Astrocyte (in vitro differentiated cells and primary cell): ENCODE results near the gene PARP14. TPM values are rescaled to one million over a fixed set of nuclear protein-coding genes. Genes with fewer than 3 reads are reported as not detected.
A peak's percentile ranks its signal among the peaks of the same experiment; 100 is the strongest.
"Not testable (repeated sequence)": the region's sequence is repeated elsewhere in the genome, so short reads cannot be mapped to it uniquely, and the experiment has no call there.

Source experiments
- DNase-seq: peaks from one replicate; pipeline ENCODE4 v3.0.0-alpha.2; 2010; ENCODE audit warnings: low read depth
- FAIRE-seq: peaks from 2 replicates; lab custom pipeline; 2011; peaks lifted over from hg19 to GRCh38; lab: Jason Lieb, UNC
- H2AFZ ChIP-seq: 2 replicates; pipeline ENCODE4 v1.6.0; 2012; ENCODE audit warnings: low read depth, low read length, inconsistent platforms
- H3K27ac ChIP-seq: 2 replicates; pipeline ENCODE4 v1.5.1; 2011; ENCODE audit warnings: low read depth, low read length, inconsistent platforms
- H3K27me3 ChIP-seq: 2 replicates; pipeline ENCODE4 v1.6.0; 2011; ENCODE audit warnings: low read length, inconsistent platforms; ENCODE audit not compliant: insufficient read depth
- H3K36me3 ChIP-seq: 2 replicates; pipeline ENCODE4 v1.5.1; 2011; ENCODE audit warnings: low read length, inconsistent platforms; ENCODE audit not compliant: insufficient read depth
- H3K4me1 ChIP-seq: 2 replicates; pipeline ENCODE4 v1.5.1; 2011; ENCODE audit warnings: low read length, inconsistent platforms; ENCODE audit not compliant: insufficient read depth
- H3K4me2 ChIP-seq: 2 replicates; pipeline ENCODE4 v1.6.0; 2012; ENCODE audit warnings: low read length, inconsistent platforms
- H3K4me3 ChIP-seq: 2 replicates; pipeline ENCODE4 v1.5.1; 2011; ENCODE audit warnings: low read depth, mild to moderate bottlenecking, low read length, inconsistent platforms; ENCODE audit not compliant: insufficient read depth
- H3K79me2 ChIP-seq: 2 replicates; pipeline ENCODE4 v1.6.0; 2012; ENCODE audit warnings: mild to moderate bottlenecking, low read length, inconsistent platforms; ENCODE audit not compliant: insufficient read depth
- H3K9ac ChIP-seq: 2 replicates; pipeline ENCODE4 v1.6.0; 2012; ENCODE audit warnings: mild to moderate bottlenecking, low read length, inconsistent platforms
- H3K9me3 ChIP-seq: 2 replicates; pipeline ENCODE4 v1.5.1; 2012; ENCODE audit warnings: low read depth, mild to moderate bottlenecking, low read length, inconsistent platforms; ENCODE audit not compliant: insufficient read depth
- H4K20me1 ChIP-seq: 2 replicates; pipeline ENCODE4 v1.6.0; 2012; ENCODE audit warnings: low read length, inconsistent platforms; ENCODE audit not compliant: insufficient read depth
- H3K27ac Mint-ChIP-seq: one replicate; pipeline ENCODE4 v1.8.0; 2021; ENCODE audit warnings: mild to moderate bottlenecking, mixed read lengths; ENCODE audit not compliant: unreplicated experiment
- H3K27me3 Mint-ChIP-seq: one replicate; pipeline ENCODE4 v1.8.0; 2021; ENCODE audit warnings: low read depth, mixed read lengths; ENCODE audit not compliant: unreplicated experiment
- H3K36me3 Mint-ChIP-seq: one replicate; pipeline ENCODE4 v1.8.0; 2021; ENCODE audit warnings: low read depth, mixed read lengths; ENCODE audit not compliant: unreplicated experiment
- H3K4me1 Mint-ChIP-seq: one replicate; pipeline ENCODE4 v1.8.0; 2021; ENCODE audit warnings: low read depth, mixed read lengths; ENCODE audit not compliant: unreplicated experiment
- H3K4me3 Mint-ChIP-seq: one replicate; pipeline ENCODE4 v1.8.0; 2021; ENCODE audit warnings: mild to moderate bottlenecking, moderate library complexity, mixed read lengths; ENCODE audit not compliant: unreplicated experiment
- H3K9me3 Mint-ChIP-seq: one replicate; pipeline ENCODE4 v1.8.0; 2021; ENCODE audit warnings: mild to moderate bottlenecking, mixed read lengths; ENCODE audit not compliant: unreplicated experiment
- CTCF ChIP-seq: IDR thresholded peaks from 2 replicates; pipeline ENCODE4 v1.5.1; 2011; ENCODE audit warnings: low read depth, mild to moderate bottlenecking, inconsistent platforms, low read length, moderate library complexity; ENCODE audit not compliant: insufficient read depth
- EZH2 ChIP-seq: IDR thresholded peaks from 2 replicates; pipeline ENCODE4 v1.6.1; 2012; ENCODE audit warnings: mild to moderate bottlenecking, low read length, inconsistent platforms; ENCODE audit not compliant: insufficient read depth
- total RNA-seq: library from RNA; stranded (reverse); gene quantifications from 2 replicates; pipeline ENCODE4 v1.2.1, GENCODE V29; 2021

PARP14 gene
- total RNA-seq, 1 donor from 2014 or later, result 148 TPM

GRCh38 chr3:122681974-122682409 lies 1.4 kb downstream of the PARP14 start:
- Mint-ChIP-seq H3K27me3 (no peaks in the 10 kb centered on the region), H3K9me3 (peaks cover 3% of the 10 kb centered on the region), H3K4me1 (peaks cover 31% of the 10 kb centered on the region), H3K4me3 (peak overlapping the region; percentile 93), H3K36me3 (peaks cover 16% of the 10 kb centered on the region), H3K27ac (peak overlapping the region; percentile 68)
- DNase-seq (no peak), FAIRE-seq (no peak)
- no peaks in the 10 kb centered on the region for H3K36me3 ChIP-seq
- H3K9me3 ChIP-seq, result no peaks in the 10 kb centered on the region
- no peak for TF ChIP-seq CTCF
- TF ChIP-seq EZH2, result no peak
- H2AFZ ChIP-seq, result peak overlapping the region; percentile 71
- H3K79me2 ChIP-seq, result peaks cover 9% of the 10 kb centered on the region
- no peaks in the 10 kb centered on the region for H3K27me3 ChIP-seq
- peak overlapping the region; percentile 89 for H3K9ac ChIP-seq
- H3K4me1 ChIP-seq, result peaks cover 21% of the 10 kb centered on the region
- peak overlapping the region; percentile 81 for H3K4me3 ChIP-seq
- H4K20me1 ChIP-seq, result no peaks in the 10 kb centered on the region
- H3K27ac ChIP-seq, result no peak overlapping the region
- peak overlapping the region; percentile 95 for H3K4me2 ChIP-seq

GRCh38 chr3:122682778-122683411 lies 2.3 kb downstream of the PARP14 start:
- FAIRE-seq, result not testable (repeated sequence)
- peak overlapping the region; percentile 93 for H3K4me3 Mint-ChIP-seq

GRCh38 chr3:122687298-122687697 lies 6.7 kb downstream of the PARP14 start:
- Histone ChIP-seq H3K4me3 (no peak overlapping the region), H3K4me2 (no peak overlapping the region), H3K9me3 (no peaks in the 10 kb centered on the region), H3K27me3 (no peaks in the 10 kb centered on the region), H4K20me1 (no peaks in the 10 kb centered on the region), H3K9ac (no peak overlapping the region), H3K27ac (no peak overlapping the region), H2AFZ (no peak overlapping the region), H3K36me3 (no peaks in the 10 kb centered on the region), H3K4me1 (peaks cover 15% of the 10 kb centered on the region), H3K79me2 (no peaks in the 10 kb centered on the region)
- H3K4me3 Mint-ChIP-seq, result no peak overlapping the region
- TF ChIP-seq CTCF, result no peak
- no peak for TF ChIP-seq EZH2
- H3K36me3 Mint-ChIP-seq, result peaks cover 35% of the 10 kb centered on the region
- H3K4me1 Mint-ChIP-seq, result peaks cover 30% of the 10 kb centered on the region
- FAIRE-seq (no peak), DNase-seq (no peak)
- no peaks in the 10 kb centered on the region for H3K27me3 Mint-ChIP-seq
- peaks cover 3% of the 10 kb centered on the region for H3K9me3 Mint-ChIP-seq
- H3K27ac Mint-ChIP-seq, result no peak overlapping the region

More at GRCh38 chr3:122682778-122683411, 2.3 kb downstream of the PARP14 start:
- Mint-ChIP-seq H3K4me1 (peaks cover 31% of the 10 kb centered on the region), H3K36me3 (peaks cover 24% of the 10 kb centered on the region), H3K27ac (peak overlapping the region; percentile 68)
- not testable (repeated sequence) for H4K20me1 ChIP-seq, H3K27ac ChIP-seq, H3K36me3 ChIP-seq, H3K27me3 Mint-ChIP-seq, H3K4me2 ChIP-seq, H3K9me3 Mint-ChIP-seq, H2AFZ ChIP-seq, H3K27me3 ChIP-seq, H3K9ac ChIP-seq, H3K9me3 ChIP-seq, DNase-seq, H3K4me3 ChIP-seq, H3K79me2 ChIP-seq
- H3K4me1 ChIP-seq, result peaks cover 20% of the 10 kb centered on the region
